ENCODE data around the gene TBX18. TPM values are rescaled to one million over a fixed set of nuclear protein-coding genes. Genes with fewer than 3 reads are reported as not detected.

The TBX18 gene
- total and polyA plus RNA-seq, 5 donors, result 5.7 to 10.4 (median 9.1) TPM

DNA sequence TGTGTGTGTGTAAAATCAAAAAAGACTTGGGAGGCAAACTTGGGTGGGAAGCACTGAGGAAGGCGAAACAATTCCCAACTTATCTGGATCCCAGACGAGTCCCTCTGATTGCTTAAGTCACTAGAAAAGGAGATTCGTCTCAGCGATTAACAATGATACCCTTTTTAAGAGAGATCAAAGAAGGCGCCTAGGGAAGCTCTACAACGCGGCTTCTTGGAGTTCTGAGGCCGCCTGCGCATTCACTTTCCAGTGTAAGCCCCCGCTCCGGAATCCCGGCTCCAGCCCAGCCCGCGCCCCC is 8.7 kb upstream of the TBX18 start:
- Histone ChIP-seq H3K4me3 (ENCODE audit: low read length) (peak overlapping the region; percentile 55), H3K27me3 (ENCODE audit: control insufficient read depth, insufficient read depth) (no peaks in the 10 kb centered on the region), H3K9me3 (ENCODE audit: control insufficient read depth, low read length) (no peaks in the 10 kb centered on the region), H3K4me1 (ENCODE audit: control insufficient read depth, insufficient read depth, low read length) (no peaks in the 10 kb centered on the region), H3K27ac (ENCODE audit: low read length) (peak overlapping the region; percentile 76)
- intact Hi-C loops (cut with DNase I), result loop anchor here in 1 of 4 donors (10.0 kb wide), 1 partner anchor 348 kb away; no protein-coding TSS in a partner anchor
- WGBS, result 3% methylated on average over 14 of the region's 14 CpGs
- DNase-seq, result no peak
- ATAC-seq, result no peak

DNA sequence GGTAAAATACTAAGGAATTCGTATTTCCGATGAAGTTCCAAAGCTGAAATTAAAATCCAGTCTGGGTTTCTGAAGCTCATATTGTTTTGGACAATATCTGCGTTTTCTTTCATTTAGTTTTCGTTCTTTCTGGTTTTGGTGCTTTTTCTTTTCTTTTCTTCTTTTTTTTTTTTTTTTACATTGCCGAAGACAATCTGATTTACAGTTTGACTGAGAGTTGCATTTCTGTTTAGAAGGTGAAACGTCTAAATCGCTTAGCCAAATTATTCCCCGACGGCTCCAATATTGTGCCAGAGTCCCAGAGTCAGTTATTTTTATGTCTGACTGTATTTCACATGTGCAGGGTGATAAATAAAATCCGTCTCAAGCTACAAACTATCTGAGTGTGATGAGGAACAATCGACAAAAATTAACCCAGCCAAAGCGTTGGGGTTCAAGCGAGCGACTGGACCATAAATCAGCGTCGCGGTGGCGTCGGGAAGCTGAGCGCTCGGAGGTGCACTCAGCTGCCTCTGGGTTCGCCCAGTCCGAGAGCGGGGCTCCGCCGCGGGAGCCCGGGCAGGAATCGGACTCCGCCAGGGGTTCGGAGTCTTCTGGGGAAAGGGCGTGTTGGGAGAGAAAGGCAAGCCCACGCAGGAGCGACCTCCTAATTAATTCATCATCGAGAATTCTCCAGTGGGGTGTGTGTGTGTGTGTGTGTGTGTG is 8.2 kb upstream of the TBX18 start:
- Histone ChIP-seq H3K27me3 (ENCODE audit: control insufficient read depth, insufficient read depth) (no peaks in the 10 kb centered on the region), H3K9me3 (ENCODE audit: control insufficient read depth, low read length) (no peaks in the 10 kb centered on the region), H3K4me1 (ENCODE audit: control insufficient read depth, insufficient read depth, low read length) (no peaks in the 10 kb centered on the region), H3K27ac (ENCODE audit: low read length) (peak overlapping the region; percentile 76), H3K4me3 (ENCODE audit: low read length) (peak overlapping the region; percentile 55)
- ATAC-seq (no peak), DNase-seq (peak; percentile 18 to 65 (median 63))
- WGBS, result 7% methylated on average over 35 of the region's 35 CpGs
- intact Hi-C loops (cut with DNase I), result loop anchor here in 1 of 4 donors (10.0 kb wide), 1 partner anchor 348 kb away; no protein-coding TSS in a partner anchor

DNA sequence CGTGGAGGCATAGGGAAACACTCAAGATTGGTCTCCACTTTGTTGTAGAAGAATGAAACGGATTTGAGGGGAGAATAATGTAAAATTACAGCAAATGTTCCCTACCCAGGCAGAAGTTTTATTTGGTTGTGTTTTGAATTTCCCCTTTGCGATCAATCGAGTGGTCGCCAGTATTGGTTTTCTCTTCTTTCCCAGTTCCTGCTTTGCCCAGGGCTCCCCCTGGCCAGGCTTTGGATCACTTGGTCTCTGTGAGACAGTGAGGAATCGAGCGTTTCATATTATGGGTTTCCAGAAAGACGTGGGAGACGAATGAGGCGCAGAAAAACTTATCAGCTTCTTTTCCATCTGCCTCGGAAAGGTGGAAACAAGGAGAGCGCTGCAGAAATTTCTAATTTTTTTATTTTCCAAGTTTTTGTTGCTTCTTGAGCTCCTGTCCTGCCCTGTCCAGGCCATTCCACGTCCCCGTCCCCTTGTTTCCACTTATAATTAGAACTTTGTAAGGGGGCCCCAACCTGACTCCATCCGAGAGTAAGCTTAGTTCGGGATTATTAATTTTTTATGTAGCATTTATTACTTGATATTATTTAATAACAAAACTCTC is 7.5 kb upstream of the TBX18 start:
- Histone ChIP-seq H3K27ac (ENCODE audit: low read length) (no peak overlapping the region), H3K4me3 (ENCODE audit: low read length) (peak overlapping the region; percentile 55), H3K4me1 (ENCODE audit: control insufficient read depth, insufficient read depth, low read length) (no peaks in the 10 kb centered on the region), H3K9me3 (ENCODE audit: control insufficient read depth, low read length) (no peaks in the 10 kb centered on the region), H3K27me3 (ENCODE audit: control insufficient read depth, insufficient read depth) (no peaks in the 10 kb centered on the region)
- intact Hi-C loops (cut with DNase I), result loop anchor here in 1 of 4 donors (10.0 kb wide), 1 partner anchor 347 kb away; no protein-coding TSS in a partner anchor
- peak in 2 of 3 donors; percentile 19 to 24 for DNase-seq
- WGBS, result 23% methylated on average over 16 of the region's 16 CpGs
- ATAC-seq, result no peak

DNA sequence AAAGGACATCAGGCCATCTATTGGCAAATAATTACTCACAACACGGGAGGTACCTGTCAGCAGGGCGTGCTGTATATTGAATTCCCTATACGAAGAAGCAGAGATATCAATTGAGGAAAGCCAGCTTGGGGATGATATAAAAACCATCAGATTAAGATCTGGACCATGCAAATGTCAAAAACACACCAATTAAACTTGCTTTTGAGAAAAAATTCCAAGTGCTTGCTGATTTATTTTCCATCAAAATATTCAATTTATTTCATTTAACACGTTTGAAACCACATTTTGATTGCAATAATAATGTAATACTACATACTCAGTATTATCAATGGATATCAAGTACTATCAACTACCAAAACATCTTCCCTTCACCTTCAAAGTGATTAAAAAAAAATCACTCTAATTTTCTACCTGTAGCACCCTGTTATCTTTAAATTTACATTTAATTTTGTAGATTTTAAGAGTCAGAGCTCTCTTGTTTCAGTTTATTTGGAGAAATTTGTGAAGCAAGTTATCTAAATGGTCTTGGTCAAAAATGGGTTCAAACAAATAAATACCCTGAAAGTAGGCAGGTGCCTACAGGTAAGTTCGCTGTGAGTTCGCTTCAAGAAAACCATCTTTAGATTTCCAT is 6.8 kb upstream of the TBX18 start:
- H3K27ac ChIP-seq (ENCODE audit: low read length), result no peak overlapping the region
- ATAC-seq (no peak), DNase-seq (no peak)
- 32% methylated on average over 6 of the region's 6 CpGs for WGBS
- no peaks in the 10 kb centered on the region for H3K9me3 ChIP-seq (ENCODE audit: control insufficient read depth, low read length)
- no peaks in the 10 kb centered on the region for H3K4me1 ChIP-seq (ENCODE audit: control insufficient read depth, insufficient read depth, low read length)
- intact Hi-C loops (cut with DNase I), result loop anchor here in 1 of 4 donors (10.0 kb wide), 1 partner anchor 346 kb away; no protein-coding TSS in a partner anchor
- no peak overlapping the region for H3K4me3 ChIP-seq (ENCODE audit: low read length)
- no peaks in the 10 kb centered on the region for H3K27me3 ChIP-seq (ENCODE audit: control insufficient read depth, insufficient read depth)

DNA sequence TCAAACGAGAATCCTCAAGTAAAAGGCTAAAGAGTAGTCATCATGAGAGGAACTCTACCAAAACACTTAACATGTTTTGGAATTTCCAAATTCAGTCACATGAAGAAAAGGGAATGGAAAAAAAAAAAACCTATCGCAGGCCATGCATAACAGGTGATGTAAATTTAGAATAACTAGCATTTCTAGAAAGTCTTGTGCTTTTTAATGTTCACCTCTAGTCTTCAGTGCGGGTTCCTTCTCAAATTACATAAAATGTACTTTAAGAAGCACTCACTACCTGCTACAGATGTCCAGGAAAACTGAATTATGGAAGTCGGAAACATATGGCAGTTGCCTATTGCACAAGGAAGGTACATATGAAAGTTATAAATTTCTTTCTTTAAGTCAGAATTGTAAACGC is 6.1 kb upstream of the TBX18 start:
- no peak for ATAC-seq
- intact Hi-C loops (cut with DNase I), result loop anchor here in 1 of 4 donors (10.0 kb wide), 1 partner anchor 346 kb away; no protein-coding TSS in a partner anchor
- Histone ChIP-seq H3K9me3 (ENCODE audit: control insufficient read depth, low read length) (no peaks in the 10 kb centered on the region), H3K27me3 (ENCODE audit: control insufficient read depth, insufficient read depth) (no peaks in the 10 kb centered on the region), H3K27ac (ENCODE audit: low read length) (no peak overlapping the region), H3K4me3 (ENCODE audit: low read length) (no peak overlapping the region), H3K4me1 (ENCODE audit: control insufficient read depth, insufficient read depth, low read length) (no peaks in the 10 kb centered on the region)
- WGBS, result 42% methylated on average over 5 of the region's 5 CpGs
- DNase-seq, result no peak

DNA sequence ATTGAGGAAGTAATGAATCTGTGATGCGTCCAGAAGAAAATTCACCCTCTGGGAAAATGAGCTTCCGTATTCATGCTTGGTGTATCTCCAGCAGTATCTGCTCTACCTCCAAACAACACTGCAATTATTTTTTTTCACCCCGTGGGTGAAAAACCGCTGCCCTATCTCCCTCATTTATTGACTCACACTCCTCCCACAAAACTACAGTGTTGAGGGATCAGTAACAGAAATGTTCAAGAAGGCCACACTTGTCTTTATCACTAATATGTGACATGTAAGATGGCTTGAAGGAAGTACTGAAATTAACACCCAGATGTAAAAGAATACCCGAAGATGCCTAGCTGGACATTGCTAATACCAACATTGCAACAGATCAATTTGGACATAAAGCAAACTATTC is 4.9 kb upstream of the TBX18 start:
- intact Hi-C loops (cut with DNase I), result no loop called here
- WGBS, result 20% methylated on average over 5 of the region's 5 CpGs
- peak overlapping the region; percentile 59 for H3K4me3 ChIP-seq (ENCODE audit: low read length)
- H3K4me1 ChIP-seq (ENCODE audit: control insufficient read depth, insufficient read depth, low read length), result no peaks in the 10 kb centered on the region
- ATAC-seq, result no peak
- no peak overlapping the region for H3K27ac ChIP-seq (ENCODE audit: low read length)
- H3K9me3 ChIP-seq (ENCODE audit: control insufficient read depth, low read length), result no peaks in the 10 kb centered on the region
- H3K27me3 ChIP-seq (ENCODE audit: control insufficient read depth, insufficient read depth), result no peaks in the 10 kb centered on the region
- no peak for DNase-seq

DNA sequence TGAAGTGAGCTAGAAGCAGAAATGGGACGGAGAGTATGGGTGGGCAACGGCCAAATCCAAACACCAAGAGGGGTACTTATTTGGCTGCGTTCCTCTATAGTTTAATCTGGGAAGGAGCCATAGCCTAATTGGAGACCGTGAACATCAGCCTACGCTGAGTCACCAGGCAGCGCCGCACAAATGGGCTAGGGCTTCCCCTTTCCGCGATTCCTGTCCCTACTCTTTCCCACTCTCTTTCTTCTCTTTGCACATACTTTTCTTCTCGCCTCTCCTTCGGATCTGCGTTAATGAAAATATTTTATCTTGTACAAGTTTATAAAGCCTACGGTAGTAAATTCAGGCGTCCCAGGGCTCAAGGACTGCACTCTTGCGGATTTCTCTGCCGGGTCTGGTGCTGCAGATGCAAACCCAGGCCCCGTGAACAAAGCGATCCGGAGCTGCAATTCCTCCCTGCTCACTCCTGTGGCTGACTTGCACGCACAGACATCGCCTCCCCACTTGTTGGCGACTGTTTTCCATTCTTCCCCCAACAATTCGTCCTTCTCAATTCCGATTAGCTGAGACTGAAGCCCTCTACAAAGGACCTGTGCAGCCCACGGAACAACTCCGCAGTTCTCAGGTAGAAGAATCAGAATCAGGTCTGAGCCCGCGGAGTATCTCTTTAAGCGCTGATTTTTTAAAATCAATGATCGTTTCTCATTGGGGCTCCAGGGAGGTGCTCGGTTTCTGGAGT is 4.2 kb upstream of the TBX18 start:
- ATAC-seq (no peak), DNase-seq (peak; percentile 41 to 66 (median 62))
- intact Hi-C loops (cut with DNase I), result no loop called here
- Histone ChIP-seq H3K9me3 (ENCODE audit: control insufficient read depth, low read length) (no peaks in the 10 kb centered on the region), H3K27me3 (ENCODE audit: control insufficient read depth, insufficient read depth) (no peaks in the 10 kb centered on the region), H3K4me3 (ENCODE audit: low read length) (peak overlapping the region; percentile 59), H3K4me1 (ENCODE audit: control insufficient read depth, insufficient read depth, low read length) (no peaks in the 10 kb centered on the region), H3K27ac (ENCODE audit: low read length) (peak overlapping the region; percentile 75)
- WGBS, result 5% methylated on average over 31 of the region's 31 CpGs

DNA sequence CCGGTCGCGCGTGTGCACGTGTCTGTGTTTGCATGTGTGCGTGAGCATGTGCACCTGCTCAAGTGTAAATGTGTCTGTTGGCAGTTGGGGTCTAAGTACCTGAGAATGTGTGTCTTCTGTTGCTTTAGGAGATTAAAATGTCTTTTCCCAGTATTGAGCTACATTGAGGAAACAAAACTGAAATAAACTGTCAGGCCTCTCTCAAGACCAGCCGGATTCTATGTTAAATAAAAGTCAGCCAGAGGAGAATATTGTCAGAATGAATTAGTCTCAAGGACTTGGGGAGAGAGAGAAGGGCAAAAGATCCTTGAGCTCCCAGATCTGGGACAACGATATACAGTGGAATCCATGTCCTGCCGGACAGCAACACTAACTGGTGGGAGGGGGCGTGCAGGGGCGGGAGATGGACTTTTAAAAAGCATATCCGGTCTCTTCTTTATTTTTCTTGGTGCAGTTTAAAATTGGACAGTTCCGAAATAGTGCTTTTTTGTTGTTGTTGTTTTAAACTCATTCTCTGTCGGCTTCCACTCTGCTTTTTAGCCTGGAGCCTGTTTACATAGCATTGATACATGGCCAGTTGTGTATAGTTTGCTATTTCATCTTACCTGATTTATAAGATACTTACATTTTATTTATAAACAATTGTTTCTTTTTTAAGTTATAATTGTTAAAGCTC is 3.3 kb upstream of the TBX18 start:
- intact Hi-C loops (cut with DNase I), result no loop called here
- H3K4me1 ChIP-seq (ENCODE audit: control insufficient read depth, insufficient read depth, low read length), result no peaks in the 10 kb centered on the region
- no peaks in the 10 kb centered on the region for H3K27me3 ChIP-seq (ENCODE audit: control insufficient read depth, insufficient read depth)
- no peaks in the 10 kb centered on the region for H3K9me3 ChIP-seq (ENCODE audit: control insufficient read depth, low read length)
- no peak overlapping the region for H3K27ac ChIP-seq (ENCODE audit: low read length)
- no peak for ATAC-seq
- 27% methylated on average over 14 of the region's 14 CpGs for WGBS
- DNase-seq, result no peak
- no peak overlapping the region for H3K4me3 ChIP-seq (ENCODE audit: low read length)

DNA sequence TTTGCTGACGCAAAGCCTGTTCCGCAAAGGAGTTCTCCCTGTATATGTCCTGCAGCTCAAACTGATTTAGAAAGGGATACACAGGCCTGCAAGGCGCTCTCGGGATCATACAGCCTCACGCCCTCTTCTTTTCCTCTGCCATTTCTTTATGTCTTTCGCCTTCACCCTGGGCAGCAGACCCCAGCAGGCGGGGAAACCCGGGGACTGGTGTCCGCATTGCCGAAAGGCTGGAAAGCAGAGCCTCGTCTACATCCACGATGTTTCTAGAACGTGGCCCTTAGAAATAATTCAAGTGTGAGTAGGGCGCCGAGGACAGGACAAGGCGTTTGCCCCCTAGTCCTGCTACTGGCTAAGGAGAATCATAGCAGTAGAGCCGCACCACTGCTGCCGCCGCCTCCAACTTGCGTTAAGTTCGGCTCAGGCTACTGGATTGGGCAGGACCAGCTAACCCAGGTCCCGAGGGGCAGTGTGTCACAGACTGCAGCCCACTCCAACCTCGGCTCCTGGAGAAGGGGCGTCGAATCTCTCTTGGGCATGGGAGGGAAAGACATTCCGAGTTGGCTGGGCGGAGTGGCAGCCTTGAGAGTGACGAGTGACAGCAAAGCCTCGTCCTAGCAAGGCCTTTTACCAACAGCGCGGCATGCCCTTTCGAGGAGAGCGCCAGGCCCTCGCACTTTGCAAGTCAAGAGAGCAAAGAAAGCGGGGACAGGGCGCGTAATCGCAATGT is 2.6 kb upstream of the TBX18 start:
- intact Hi-C loops (cut with DNase I), result no loop called here
- Histone ChIP-seq H3K27me3 (ENCODE audit: control insufficient read depth, insufficient read depth) (no peaks in the 10 kb centered on the region), H3K4me1 (ENCODE audit: control insufficient read depth, insufficient read depth, low read length) (no peaks in the 10 kb centered on the region), H3K9me3 (ENCODE audit: control insufficient read depth, low read length) (no peaks in the 10 kb centered on the region), H3K27ac (ENCODE audit: low read length) (no peak overlapping the region), H3K4me3 (ENCODE audit: low read length) (no peak overlapping the region)
- ATAC-seq (no peak), DNase-seq (peak; percentile 29 to 49 (median 30))
- 39% methylated on average over 38 of the region's 38 CpGs for WGBS

All from right cardiac atrium (tissue), 5 donors.